HepG2 (cell line): ENCODE results near the gene P3H4. TPM values are rescaled to one million over a fixed set of nuclear protein-coding genes. Genes with fewer than 3 reads are reported as not detected.

ENCODE experiments used
- HOXD1 ChIP-seq: sonication (generic); formaldehyde crosslinking; IDR thresholded peaks from 2 replicates; pipeline ENCODE4 v1.5.0; 2020; ENCODE audit warnings: missing genetic modification reagents
- MAZ ChIP-seq, 2 experiments: sonication (generic) in 1 of 2; formaldehyde crosslinking in 1 of 2; IDR thresholded peaks; 2 replicates each; pipeline versions ENCODE4 v1.5.0 to v1.6.1; 2012 to 2020; ENCODE audit warnings: low read depth in 2 of 2, mild to moderate bottlenecking in 2 of 2, borderline replicate concordance in 1 of 2, improper control_type of control experiment in 1 of 2, low read length in 1 of 2, missing genetic modification reagents in 1 of 2, moderate library complexity in 1 of 2
- RARG ChIP-seq: sonication (generic); formaldehyde crosslinking; IDR thresholded peaks from 2 replicates; pipeline ENCODE4 v1.4.0; 2020; ENCODE audit warnings: low read depth, mild to moderate bottlenecking, missing genetic modification reagents
- SNAPC2 ChIP-seq: sonication (generic); formaldehyde crosslinking; IDR thresholded peaks from 2 replicates; pipeline ENCODE4 v1.8.1; 2022; ENCODE audit warnings: mild to moderate bottlenecking, missing genetic modification reagents
- SP5 ChIP-seq: IDR thresholded peaks from 2 replicates; pipeline ENCODE4 v1.6.1; 2016; ENCODE audit warnings: low read depth, borderline replicate concordance
- YEATS4 ChIP-seq: sonication (generic); formaldehyde crosslinking; IDR thresholded peaks from 2 replicates; pipeline ENCODE4 v1.4.0; 2020; ENCODE audit warnings: missing genetic modification reagents, borderline replicate concordance
- ZBTB42 ChIP-seq: sonication (generic); formaldehyde crosslinking; IDR thresholded peaks from 2 replicates; pipeline ENCODE4 v1.5.0; 2020; ENCODE audit warnings: mild to moderate bottlenecking, missing genetic modification reagents
- ZNF274 ChIP-seq: sonication (generic); formaldehyde crosslinking; IDR thresholded peaks from 2 replicates; pipeline ENCODE4 v1.5.1; 2020; ENCODE audit warnings: mild to moderate bottlenecking, missing genetic modification reagents
- ZNF441 ChIP-seq: sonication (generic); formaldehyde crosslinking; IDR thresholded peaks from 2 replicates; pipeline ENCODE4 v1.7.0; 2021; ENCODE audit warnings: missing genetic modification reagents, borderline replicate concordance
- ZNF484 ChIP-seq: sonication (generic); formaldehyde crosslinking; IDR thresholded peaks from 2 replicates; pipeline ENCODE4 v1.5.1; 2020; ENCODE audit warnings: mild to moderate bottlenecking, low read depth, missing genetic modification reagents, borderline replicate concordance
- ZNF562 ChIP-seq: sonication (generic); formaldehyde crosslinking; IDR thresholded peaks from 2 replicates; pipeline ENCODE4 v1.8.0; 2022; ENCODE audit warnings: missing genetic modification reagents, borderline replicate concordance
- ZNF605 ChIP-seq: sonication (generic); formaldehyde crosslinking; IDR thresholded peaks from 2 replicates; pipeline ENCODE4 v1.8.0; 2022; ENCODE audit warnings: mild to moderate bottlenecking, missing genetic modification reagents
- polyA plus RNA-seq, 8 experiments: library from polyadenylated mRNA; depleted of rRNA in 3 of 8; stranded (reverse) in 7 of 8; unstranded in 1 of 8; fragments of >200 nt; fragmentation: Illumina TruSeq in 4 of 8; extraction: Trizol in 4 of 8; gene quantifications; 2 replicates each; pipeline versions ENCODE4 v1.2.1 to v1.2.3, GENCODE V29; 2011 to 2016; ENCODE audit warnings: low read depth in 4 of 8, missing spikeins in 1 of 8, mixed read lengths in 1 of 8; ENCODE audit not compliant: insufficient read depth in 1 of 8
- total RNA-seq, 5 experiments: library from RNA; depleted of rRNA; stranded (reverse); fragments of >200 nt; fragmentation: Illumina TruSeq; extraction: Trizol; gene quantifications; 2 replicates each; pipeline ENCODE4 v1.2.3, GENCODE V29; 2016; ENCODE audit warnings: low read depth in 1 of 5
- TF ChIP-seq, protein P1 (sequence below): sonication (generic); formaldehyde crosslinking; IDR thresholded peaks from 2 replicates; pipeline ENCODE4 v1.4.0; 2020; ENCODE audit warnings: missing genetic modification reagents
- TF ChIP-seq, protein P2 (sequence below): sonication (generic); formaldehyde crosslinking; IDR thresholded peaks from 2 replicates; pipeline ENCODE4 v1.5.0; 2020; ENCODE audit warnings: mild to moderate bottlenecking, missing genetic modification reagents
- TF ChIP-seq, protein P3 (sequence below): sonication (generic); IDR thresholded peaks from 2 replicates; pipeline ENCODE4 v1.6.1; 2016; ENCODE audit warnings: low read depth, borderline replicate concordance
- TF ChIP-seq, protein P4 (sequence below): sonication (generic); formaldehyde crosslinking; IDR thresholded peaks from 2 replicates; pipeline ENCODE4 v1.9.0; 2022; ENCODE audit warnings: low read depth, missing genetic modification reagents
- TF ChIP-seq, protein P5 (sequence below): sonication (generic); formaldehyde crosslinking; IDR thresholded peaks from 2 replicates; pipeline ENCODE4 v1.4.0; 2020; ENCODE audit warnings: mild to moderate bottlenecking, missing genetic modification reagents, borderline replicate concordance

Gene P3H4
- total and polyA plus RNA-seq, 2 of the 13 experiments (the other 11 are each of a cell fraction or from before 2014, with no cell fraction given), result 37.1 to 50.6 TPM

DNA sequence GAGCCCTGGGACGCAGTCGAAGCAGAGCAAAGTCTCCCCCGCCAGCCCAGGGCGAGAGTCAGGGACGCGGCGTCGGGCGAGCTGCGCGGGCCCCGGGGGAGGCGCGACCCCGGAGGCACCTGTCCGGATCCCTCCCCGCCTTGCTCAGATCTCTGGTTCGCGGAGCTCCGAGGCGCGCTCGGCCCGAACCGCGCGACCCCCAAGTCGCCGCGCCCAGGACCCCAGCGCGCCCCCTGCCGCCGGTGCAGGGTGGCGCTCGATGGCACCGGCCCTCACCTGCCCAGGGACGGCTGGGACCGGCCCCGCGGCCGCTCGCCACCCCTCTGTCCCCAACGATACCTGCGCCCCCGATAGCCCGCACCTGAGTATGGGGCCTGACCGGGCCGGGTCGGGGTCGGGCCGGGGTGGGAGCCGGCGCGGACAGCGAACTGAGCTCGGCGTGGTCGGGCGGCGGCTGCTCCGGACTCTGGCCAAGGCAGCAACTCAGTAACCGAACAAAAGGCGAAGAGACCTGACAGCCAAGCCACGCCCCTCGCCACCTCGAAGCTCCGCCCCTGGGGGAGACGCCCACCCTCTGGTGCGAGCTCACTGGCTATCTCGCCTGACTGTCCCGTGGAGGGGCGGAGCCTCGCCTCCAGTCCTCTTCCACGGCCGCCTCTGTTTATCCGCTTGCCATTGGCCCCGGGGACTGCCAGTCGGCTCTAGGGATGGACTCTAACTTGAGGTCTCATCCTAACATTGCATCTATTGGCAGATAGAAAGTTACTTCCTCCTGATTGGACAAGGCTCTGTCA lies 25.3 kb downstream of the P3H4 start, which contains the start of gene JUP (continued):
- TF ChIP-seq, protein P1, sequence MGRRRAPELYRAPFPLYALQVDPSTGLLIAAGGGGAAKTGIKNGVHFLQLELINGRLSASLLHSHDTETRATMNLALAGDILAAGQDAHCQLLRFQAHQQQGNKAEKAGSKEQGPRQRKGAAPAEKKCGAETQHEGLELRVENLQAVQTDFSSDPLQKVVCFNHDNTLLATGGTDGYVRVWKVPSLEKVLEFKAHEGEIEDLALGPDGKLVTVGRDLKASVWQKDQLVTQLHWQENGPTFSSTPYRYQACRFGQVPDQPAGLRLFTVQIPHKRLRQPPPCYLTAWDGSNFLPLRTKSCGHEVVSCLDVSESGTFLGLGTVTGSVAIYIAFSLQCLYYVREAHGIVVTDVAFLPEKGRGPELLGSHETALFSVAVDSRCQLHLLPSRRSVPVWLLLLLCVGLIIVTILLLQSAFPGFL, result 0 out of 2 replicates have a peak, but pooled peaks have one; percentile 68
- TF ChIP-seq SNAPC2 (CRISPR knock-in tag) (peak; percentile 89), YEATS4 (CRISPR knock-in tag) (peak; percentile 92), ZNF562 (no peak), ZNF605 (CRISPR knock-in tag) (peak; percentile 73), HOXD1 (CRISPR knock-in tag) (peak; percentile 90), RARG (CRISPR knock-in tag) (no peak), ZNF484 (CRISPR knock-in tag) (no peak), ZBTB42 (no peak), SP5 (CRISPR knock-in tag) (no peak), ZNF441 (CRISPR knock-in tag) (peak; percentile 58; the same call in 1 of the 2 replicates), MAZ (IDR thresholded peaks at IDR 0.05; ENCODE audit: borderline replicate concordance, low read depth, low read length) (peak; percentile 27; the same call in 1 of the 2 replicates), MAZ (CRISPR knock-in tag; IDR thresholded peaks at IDR 0.05; ENCODE audit: low read depth) (peak; percentile 86; the same call in 1 of the 2 replicates), ZNF274 (CRISPR knock-in tag) (no peak)
- TF ChIP-seq, protein P2, sequence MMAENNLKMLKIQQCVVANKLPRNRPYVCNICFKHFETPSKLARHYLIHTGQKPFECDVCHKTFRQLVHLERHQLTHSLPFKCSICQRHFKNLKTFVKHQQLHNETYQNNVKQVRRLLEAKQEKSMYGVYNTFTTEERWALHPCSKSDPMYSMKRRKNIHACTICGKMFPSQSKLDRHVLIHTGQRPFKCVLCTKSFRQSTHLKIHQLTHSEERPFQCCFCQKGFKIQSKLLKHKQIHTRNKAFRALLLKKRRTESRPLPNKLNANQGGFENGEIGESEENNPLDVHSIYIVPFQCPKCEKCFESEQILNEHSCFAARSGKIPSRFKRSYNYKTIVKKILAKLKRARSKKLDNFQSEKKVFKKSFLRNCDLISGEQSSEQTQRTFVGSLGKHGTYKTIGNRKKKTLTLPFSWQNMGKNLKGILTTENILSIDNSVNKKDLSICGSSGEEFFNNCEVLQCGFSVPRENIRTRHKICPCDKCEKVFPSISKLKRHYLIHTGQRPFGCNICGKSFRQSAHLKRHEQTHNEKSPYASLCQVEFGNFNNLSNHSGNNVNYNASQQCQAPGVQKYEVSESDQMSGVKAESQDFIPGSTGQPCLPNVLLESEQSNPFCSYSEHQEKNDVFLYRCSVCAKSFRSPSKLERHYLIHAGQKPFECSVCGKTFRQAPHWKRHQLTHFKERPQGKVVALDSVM (CRISPR knock-in tag), result no peak
- TF ChIP-seq, protein P3, sequence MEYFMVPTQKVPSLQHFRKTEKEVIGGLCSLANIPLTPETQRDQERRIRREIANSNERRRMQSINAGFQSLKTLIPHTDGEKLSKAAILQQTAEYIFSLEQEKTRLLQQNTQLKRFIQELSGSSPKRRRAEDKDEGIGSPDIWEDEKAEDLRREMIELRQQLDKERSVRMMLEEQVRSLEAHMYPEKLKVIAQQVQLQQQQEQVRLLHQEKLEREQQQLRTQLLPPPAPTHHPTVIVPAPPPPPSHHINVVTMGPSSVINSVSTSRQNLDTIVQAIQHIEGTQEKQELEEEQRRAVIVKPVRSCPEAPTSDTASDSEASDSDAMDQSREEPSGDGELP, result no peak
- TF ChIP-seq, protein P4, sequence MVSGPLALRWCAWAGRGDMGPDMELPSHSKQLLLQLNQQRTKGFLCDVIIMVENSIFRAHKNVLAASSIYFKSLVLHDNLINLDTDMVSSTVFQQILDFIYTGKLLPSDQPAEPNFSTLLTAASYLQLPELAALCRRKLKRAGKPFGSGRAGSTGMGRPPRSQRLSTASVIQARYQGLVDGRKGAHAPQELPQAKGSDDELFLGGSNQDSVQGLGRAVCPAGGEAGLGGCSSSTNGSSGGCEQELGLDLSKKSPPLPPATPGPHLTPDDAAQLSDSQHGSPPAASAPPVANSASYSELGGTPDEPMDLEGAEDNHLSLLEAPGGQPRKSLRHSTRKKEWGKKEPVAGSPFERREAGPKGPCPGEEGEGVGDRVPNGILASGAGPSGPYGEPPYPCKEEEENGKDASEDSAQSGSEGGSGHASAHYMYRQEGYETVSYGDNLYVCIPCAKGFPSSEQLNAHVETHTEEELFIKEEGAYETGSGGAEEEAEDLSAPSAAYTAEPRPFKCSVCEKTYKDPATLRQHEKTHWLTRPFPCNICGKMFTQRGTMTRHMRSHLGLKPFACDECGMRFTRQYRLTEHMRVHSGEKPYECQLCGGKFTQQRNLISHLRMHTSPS (CRISPR knock-in tag), result no peak
- TF ChIP-seq, protein P5, sequence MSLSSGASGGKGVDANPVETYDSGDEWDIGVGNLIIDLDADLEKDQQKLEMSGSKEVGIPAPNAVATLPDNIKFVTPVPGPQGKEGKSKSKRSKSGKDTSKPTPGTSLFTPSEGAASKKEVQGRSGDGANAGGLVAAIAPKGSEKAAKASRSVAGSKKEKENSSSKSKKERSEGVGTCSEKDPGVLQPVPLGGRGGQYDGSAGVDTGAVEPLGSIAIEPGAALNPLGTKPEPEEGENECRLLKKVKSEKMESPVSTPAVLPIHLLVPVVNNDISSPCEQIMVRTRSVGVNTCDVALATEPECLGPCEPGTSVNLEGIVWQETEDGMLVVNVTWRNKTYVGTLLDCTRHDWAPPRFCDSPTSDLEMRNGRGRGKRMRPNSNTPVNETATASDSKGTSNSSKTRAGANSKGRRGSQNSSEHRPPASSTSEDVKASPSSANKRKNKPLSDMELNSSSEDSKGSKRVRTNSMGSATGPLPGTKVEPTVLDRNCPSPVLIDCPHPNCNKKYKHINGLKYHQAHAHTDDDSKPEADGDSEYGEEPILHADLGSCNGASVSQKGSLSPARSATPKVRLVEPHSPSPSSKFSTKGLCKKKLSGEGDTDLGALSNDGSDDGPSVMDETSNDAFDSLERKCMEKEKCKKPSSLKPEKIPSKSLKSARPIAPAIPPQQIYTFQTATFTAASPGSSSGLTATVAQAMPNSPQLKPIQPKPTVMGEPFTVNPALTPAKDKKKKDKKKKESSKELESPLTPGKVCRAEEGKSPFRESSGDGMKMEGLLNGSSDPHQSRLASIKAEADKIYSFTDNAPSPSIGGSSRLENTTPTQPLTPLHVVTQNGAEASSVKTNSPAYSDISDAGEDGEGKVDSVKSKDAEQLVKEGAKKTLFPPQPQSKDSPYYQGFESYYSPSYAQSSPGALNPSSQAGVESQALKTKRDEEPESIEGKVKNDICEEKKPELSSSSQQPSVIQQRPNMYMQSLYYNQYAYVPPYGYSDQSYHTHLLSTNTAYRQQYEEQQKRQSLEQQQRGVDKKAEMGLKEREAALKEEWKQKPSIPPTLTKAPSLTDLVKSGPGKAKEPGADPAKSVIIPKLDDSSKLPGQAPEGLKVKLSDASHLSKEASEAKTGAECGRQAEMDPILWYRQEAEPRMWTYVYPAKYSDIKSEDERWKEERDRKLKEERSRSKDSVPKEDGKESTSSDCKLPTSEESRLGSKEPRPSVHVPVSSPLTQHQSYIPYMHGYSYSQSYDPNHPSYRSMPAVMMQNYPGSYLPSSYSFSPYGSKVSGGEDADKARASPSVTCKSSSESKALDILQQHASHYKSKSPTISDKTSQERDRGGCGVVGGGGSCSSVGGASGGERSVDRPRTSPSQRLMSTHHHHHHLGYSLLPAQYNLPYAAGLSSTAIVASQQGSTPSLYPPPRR, result no peak
